ENCODE measurements around the gene NTM. TPM values are rescaled to one million over a fixed set of nuclear protein-coding genes. Genes with fewer than 3 reads are reported as not detected.

The NTM gene
- total RNA-seq, 2 donors from 2014 or later: not detected

GRCh38 chr11:131514062-131514461 lies 143.6 kb downstream of the NTM start:
- TF ChIP-seq CTCF (IDR thresholded peaks at IDR 0.05): no peak
- no peak for DNase-seq (ENCODE audit: low spot score)

GRCh38 chr11:131518305-131518838 lies 148.0 kb downstream of the NTM start:
- Histone ChIP-seq H3K4me3 (no peak overlapping the region), H3K27me3 (replicated peaks; ENCODE audit: insufficient read depth) (no peaks in the 10 kb centered on the region), H3K9me3 (no peaks in the 10 kb centered on the region), H3K27ac (no peak overlapping the region), H3K36me3 (no peaks in the 10 kb centered on the region), H3K4me1 (ENCODE audit: control insufficient read depth in 1 of 2, low read depth in 2 of 2) (no peaks in the 10 kb centered on the region)
- ATAC-seq (ENCODE audit: insufficient number of reproducible peaks, low FRiP score, low read depth): no peak
- TF ChIP-seq CTCF (IDR thresholded peaks at IDR 0.05): no peak
- no peak for DNase-seq (ENCODE audit: low spot score)

More at GRCh38 chr11:131514062-131514461, 143.6 kb downstream of the NTM start:
- Histone ChIP-seq H3K4me3 (no peak overlapping the region), H3K27me3 (replicated peaks; ENCODE audit: insufficient read depth) (no peaks in the 10 kb centered on the region), H3K4me1 (ENCODE audit: control insufficient read depth in 1 of 2, low read depth in 2 of 2) (no peaks in the 10 kb centered on the region), H3K27ac (no peak overlapping the region), H3K36me3 (no peaks in the 10 kb centered on the region), H3K9me3 (no peaks in the 10 kb centered on the region)
- ATAC-seq (ENCODE audit: insufficient number of reproducible peaks, low FRiP score, low read depth): no peak

GRCh38 chr11:131522851-131523250 lies 152.4 kb downstream of the NTM start:
- Histone ChIP-seq H3K27ac (no peak overlapping the region), H3K27me3 (replicated peaks; ENCODE audit: insufficient read depth) (no peaks in the 10 kb centered on the region), H3K4me1 (ENCODE audit: control insufficient read depth in 1 of 2, low read depth in 2 of 2) (no peaks in the 10 kb centered on the region), H3K36me3 (no peaks in the 10 kb centered on the region), H3K9me3 (no peaks in the 10 kb centered on the region), H3K4me3 (no peak overlapping the region)
- no peak for TF ChIP-seq CTCF (IDR thresholded peaks at IDR 0.05)
- DNase-seq (ENCODE audit: low spot score) (no peak), ATAC-seq (ENCODE audit: insufficient number of reproducible peaks, low FRiP score, low read depth) (no peak)

GRCh38 chr11:131530407-131530806 lies 160.0 kb downstream of the NTM start:
- Histone ChIP-seq H3K36me3 (no peaks in the 10 kb centered on the region), H3K27ac (no peak overlapping the region), H3K9me3 (no peaks in the 10 kb centered on the region), H3K4me1 (ENCODE audit: control insufficient read depth in 1 of 2, low read depth in 2 of 2) (no peaks in the 10 kb centered on the region), H3K27me3 (replicated peaks; ENCODE audit: insufficient read depth) (no peaks in the 10 kb centered on the region), H3K4me3 (no peak overlapping the region)
- no peak for TF ChIP-seq CTCF (IDR thresholded peaks at IDR 0.05)
- ATAC-seq (ENCODE audit: insufficient number of reproducible peaks, low FRiP score, low read depth) (no peak), DNase-seq (ENCODE audit: low spot score) (no peak)

GRCh38 chr11:131533149-131533548 lies 162.7 kb downstream of the NTM start:
- no peaks in the 10 kb centered on the region for H3K36me3 ChIP-seq
- ATAC-seq (ENCODE audit: insufficient number of reproducible peaks, low FRiP score, low read depth): no peak

More at GRCh38 chr11:131533149-131533548, 162.7 kb downstream of the NTM start:
- TF ChIP-seq CTCF (IDR thresholded peaks at IDR 0.05): no peak
- Histone ChIP-seq H3K27me3 (replicated peaks; ENCODE audit: insufficient read depth) (no peaks in the 10 kb centered on the region), H3K27ac (no peak overlapping the region), H3K4me3 (no peak overlapping the region), H3K9me3 (no peaks in the 10 kb centered on the region), H3K4me1 (ENCODE audit: control insufficient read depth in 1 of 2, low read depth in 2 of 2) (no peaks in the 10 kb centered on the region)
- no peak for DNase-seq (ENCODE audit: low spot score)
